ENCODE data around the gene IFFO2. TPM values are rescaled to one million over a fixed set of nuclear protein-coding genes. Genes with fewer than 3 reads are reported as not detected.
A peak's percentile ranks its signal among the peaks of the same experiment; 100 is the strongest.

The IFFO2 gene
- total and polyA plus RNA-seq, 2 of the 13 experiments (the other 11 are each of a cell fraction or from before 2014, with no cell fraction given) = 7.3 to 16.7 TPM

DNA sequence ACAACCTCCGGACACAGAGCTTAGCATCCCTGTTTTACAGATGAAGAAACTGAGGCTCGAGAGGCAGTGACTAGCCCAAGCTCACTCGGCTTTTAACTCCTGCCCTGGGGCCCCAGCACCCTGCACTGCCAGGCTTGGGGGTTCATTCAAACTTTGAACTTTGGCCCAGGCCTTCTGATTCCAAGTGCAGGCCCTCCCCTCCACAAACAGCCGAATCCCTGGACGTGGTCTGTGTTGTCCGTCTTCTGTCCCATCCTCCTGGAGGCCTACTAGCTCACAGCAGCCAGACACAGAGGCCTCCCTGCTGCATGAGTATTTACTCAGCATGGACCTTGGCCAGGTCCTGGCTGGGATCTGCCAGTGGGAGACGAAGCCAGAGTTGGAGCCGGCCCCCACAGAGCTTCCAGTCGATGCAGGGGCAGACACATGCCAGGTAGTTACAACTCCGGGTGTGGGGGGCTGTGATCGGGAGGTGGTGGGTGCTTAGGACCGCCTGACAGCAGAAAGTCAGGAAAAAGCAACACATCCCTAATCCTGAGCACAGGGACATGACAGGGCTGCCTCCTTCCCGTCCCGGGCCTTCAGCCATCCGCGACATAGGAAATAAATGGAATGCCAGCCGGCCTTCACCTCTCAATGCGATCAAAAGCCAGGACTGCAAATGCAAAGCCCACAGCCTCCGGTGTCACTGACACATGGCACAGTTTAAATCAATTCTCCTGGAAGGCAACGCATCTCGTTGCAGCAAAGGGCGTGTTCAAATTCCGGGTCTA is 7.4 kb downstream of the IFFO2 start (continued):
- peak; percentile 82; the same call in 1 of the 2 replicates for TF ChIP-seq GTF3A (CRISPR knock-in tag; conservative IDR thresholded peaks at IDR 0.05)
- TF ChIP-seq ATM (IDR thresholded peaks at IDR 0.05; ENCODE audit: borderline replicate concordance) = no peak
- peak; percentile 77; the same call in 1 of the 2 replicates for TF ChIP-seq ZNF747 (CRISPR knock-in tag; IDR thresholded peaks at IDR 0.05; ENCODE audit: borderline replicate concordance)
- TF ChIP-seq TAF1 (CRISPR knock-in tag; IDR thresholded peaks at IDR 0.05) = peak; percentile 62; the same call in 1 of the 2 replicates
- TF ChIP-seq, protein P1, sequence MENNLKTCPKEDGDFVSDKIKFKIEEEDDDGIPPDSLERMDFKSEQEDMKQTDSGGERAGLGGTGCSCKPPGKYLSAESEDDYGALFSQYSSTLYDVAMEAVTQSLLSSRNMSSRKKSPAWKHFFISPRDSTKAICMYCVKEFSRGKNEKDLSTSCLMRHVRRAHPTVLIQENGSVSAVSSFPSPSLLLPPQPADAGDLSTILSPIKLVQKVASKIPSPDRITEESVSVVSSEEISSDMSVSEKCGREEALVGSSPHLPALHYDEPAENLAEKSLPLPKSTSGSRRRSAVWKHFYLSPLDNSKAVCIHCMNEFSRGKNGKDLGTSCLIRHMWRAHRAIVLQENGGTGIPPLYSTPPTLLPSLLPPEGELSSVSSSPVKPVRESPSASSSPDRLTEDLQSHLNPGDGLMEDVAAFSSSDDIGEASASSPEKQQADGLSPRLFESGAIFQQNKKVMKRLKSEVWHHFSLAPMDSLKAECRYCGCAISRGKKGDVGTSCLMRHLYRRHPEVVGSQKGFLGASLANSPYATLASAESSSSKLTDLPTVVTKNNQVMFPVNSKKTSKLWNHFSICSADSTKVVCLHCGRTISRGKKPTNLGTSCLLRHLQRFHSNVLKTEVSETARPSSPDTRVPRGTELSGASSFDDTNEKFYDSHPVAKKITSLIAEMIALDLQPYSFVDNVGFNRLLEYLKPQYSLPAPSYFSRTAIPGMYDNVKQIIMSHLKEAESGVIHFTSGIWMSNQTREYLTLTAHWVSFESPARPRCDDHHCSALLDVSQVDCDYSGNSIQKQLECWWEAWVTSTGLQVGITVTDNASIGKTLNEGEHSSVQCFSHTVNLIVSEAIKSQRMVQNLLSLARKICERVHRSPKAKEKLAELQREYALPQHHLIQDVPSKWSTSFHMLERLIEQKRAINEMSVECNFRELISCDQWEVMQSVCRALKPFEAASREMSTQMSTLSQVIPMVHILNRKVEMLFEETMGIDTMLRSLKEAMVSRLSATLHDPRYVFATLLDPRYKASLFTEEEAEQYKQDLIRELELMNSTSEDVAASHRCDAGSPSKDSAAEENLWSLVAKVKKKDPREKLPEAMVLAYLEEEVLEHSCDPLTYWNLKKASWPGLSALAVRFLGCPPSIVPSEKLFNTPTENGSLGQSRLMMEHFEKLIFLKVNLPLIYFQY (CRISPR knock-in tag; IDR thresholded peaks at IDR 0.05; ENCODE audit: borderline replicate concordance) = 0 out of 2 replicates have a peak, but pooled peaks have one; percentile 19
- TF ChIP-seq, protein P2, sequence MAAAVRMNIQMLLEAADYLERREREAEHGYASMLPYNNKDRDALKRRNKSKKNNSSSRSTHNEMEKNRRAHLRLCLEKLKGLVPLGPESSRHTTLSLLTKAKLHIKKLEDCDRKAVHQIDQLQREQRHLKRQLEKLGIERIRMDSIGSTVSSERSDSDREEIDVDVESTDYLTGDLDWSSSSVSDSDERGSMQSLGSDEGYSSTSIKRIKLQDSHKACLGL (CRISPR knock-in tag; IDR thresholded peaks at IDR 0.05) = 0 out of 2 replicates have a peak, but pooled peaks have one; percentile 58
- TF ChIP-seq PAF1 (CRISPR knock-in tag; IDR thresholded peaks at IDR 0.05) = no peak
- peak; percentile 83; the same call in 1 of the 2 replicates for TF ChIP-seq ZNF556 (CRISPR knock-in tag; IDR thresholded peaks at IDR 0.05; ENCODE audit: borderline replicate concordance)
- TF ChIP-seq, protein P3, sequence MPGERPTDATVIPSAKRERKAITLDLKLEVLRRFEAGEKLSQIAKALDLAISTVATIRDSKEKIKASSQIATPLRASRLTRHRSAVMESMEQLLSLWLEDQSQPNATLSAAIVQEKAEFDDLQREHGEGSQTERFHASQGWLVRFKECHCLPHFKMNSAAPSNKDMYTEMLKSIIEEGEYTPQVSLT (CRISPR knock-in tag; IDR thresholded peaks at IDR 0.05; ENCODE audit: borderline replicate concordance, low read depth) = no peak
- TF ChIP-seq, protein P4, sequence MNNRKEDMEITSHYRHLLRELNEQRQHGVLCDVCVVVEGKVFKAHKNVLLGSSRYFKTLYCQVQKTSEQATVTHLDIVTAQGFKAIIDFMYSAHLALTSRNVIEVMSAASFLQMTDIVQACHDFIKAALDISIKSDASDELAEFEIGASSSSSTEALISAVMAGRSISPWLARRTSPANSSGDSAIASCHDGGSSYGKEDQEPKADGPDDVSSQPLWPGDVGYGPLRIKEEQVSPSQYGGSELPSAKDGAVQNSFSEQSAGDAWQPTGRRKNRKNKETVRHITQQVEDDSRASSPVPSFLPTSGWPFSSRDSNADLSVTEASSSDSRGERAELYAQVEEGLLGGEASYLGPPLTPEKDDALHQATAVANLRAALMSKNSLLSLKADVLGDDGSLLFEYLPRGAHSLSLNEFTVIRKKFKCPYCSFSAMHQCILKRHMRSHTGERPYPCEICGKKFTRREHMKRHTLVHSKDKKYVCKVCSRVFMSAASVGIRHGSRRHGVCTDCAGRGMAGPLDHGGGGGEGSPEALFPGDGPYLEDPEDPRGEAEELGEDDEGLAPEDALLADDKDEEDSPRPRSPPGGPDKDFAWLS (CRISPR knock-in tag; IDR thresholded peaks at IDR 0.05; ENCODE audit: borderline replicate concordance) = peak; percentile 55; the same call in 1 of the 2 replicates
- TF ChIP-seq, protein P5, sequence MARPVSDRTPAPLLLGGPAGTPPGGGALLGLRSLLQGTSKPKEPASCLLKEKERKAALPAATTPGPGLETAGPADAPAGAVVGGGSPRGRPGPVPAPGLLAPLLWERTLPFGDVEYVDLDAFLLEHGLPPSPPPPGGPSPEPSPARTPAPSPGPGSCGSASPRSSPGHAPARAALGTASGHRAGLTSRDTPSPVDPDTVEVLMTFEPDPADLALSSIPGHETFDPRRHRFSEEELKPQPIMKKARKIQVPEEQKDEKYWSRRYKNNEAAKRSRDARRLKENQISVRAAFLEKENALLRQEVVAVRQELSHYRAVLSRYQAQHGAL (CRISPR knock-in tag; IDR thresholded peaks at IDR 0.05; ENCODE audit: not compliant biosample characterization) = peak; percentile 85
- TF ChIP-seq, protein P6, sequence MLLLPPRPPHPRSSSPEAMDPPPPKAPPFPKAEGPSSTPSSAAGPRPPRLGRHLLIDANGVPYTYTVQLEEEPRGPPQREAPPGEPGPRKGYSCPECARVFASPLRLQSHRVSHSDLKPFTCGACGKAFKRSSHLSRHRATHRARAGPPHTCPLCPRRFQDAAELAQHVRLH (CRISPR knock-in tag; IDR thresholded peaks at IDR 0.05; ENCODE audit: borderline replicate concordance, low read depth) = peak; percentile 30; the same call in 1 of the 2 replicates
- peak; percentile 85 for TF ChIP-seq ZNF572 (CRISPR knock-in tag; IDR thresholded peaks at IDR 0.05)
- TF ChIP-seq ZNF264 (CRISPR knock-in tag; IDR thresholded peaks at IDR 0.05) = peak; percentile 91
- peak; percentile 90; the same call in 1 of the 2 replicates for TF ChIP-seq ZNF788 (CRISPR knock-in tag; IDR thresholded peaks at IDR 0.05; ENCODE audit: borderline replicate concordance)
- peak; percentile 13 for TF ChIP-seq RBM22 (optimal IDR thresholded peaks at IDR 0.05; ENCODE audit: low read length)
